Stimulated activated naive B cell treated with anti-CD40 and anti-IgM and Interleukin-4, amounts not matched to agents 10 μg/mL and 1 μg/mL and 100 μg/mL, for 72 hours (primary cell): Measurements from ENCODE around the gene UBXN11.
"Not testable (repeated sequence)": the region's sequence is repeated elsewhere in the genome, so short reads cannot be mapped to it uniquely, and the experiment has no call there.

ENCODE experiments used
- ATAC-seq, 2 donors: fragments of 150-1000 bp; cut with Tn5 transposase; replicated peaks; 2 replicates each; pipeline ENCODE4 v1.10.0; 2021; ENCODE audit warnings: moderate library complexity in 1 of 2
- DNase-seq: peaks from one replicate; pipeline ENCODE4 v3.0.0; 2021
- H3K27ac Mint-ChIP-seq: one replicate; pipeline ENCODE4 v1.8.0; 2022; ENCODE audit warnings: mild to moderate bottlenecking, mixed read lengths
- H3K27me3 Mint-ChIP-seq, 2 donors: one replicate each; pipeline ENCODE4 v1.8.0; 2022; ENCODE audit warnings: mixed read lengths in 2 of 2
- H3K36me3 Mint-ChIP-seq, 2 donors: one replicate each; pipeline ENCODE4 v1.8.0; 2022; ENCODE audit warnings: mixed read lengths in 2 of 2, mild to moderate bottlenecking in 1 of 2
- H3K4me1 Mint-ChIP-seq, 2 donors: one replicate each; pipeline ENCODE4 v1.8.0; 2022; ENCODE audit warnings: mixed read lengths in 2 of 2, mild to moderate bottlenecking in 1 of 2
- H3K4me3 Mint-ChIP-seq, 2 donors: one replicate each; pipeline ENCODE4 v1.8.0; 2022; ENCODE audit warnings: mild to moderate bottlenecking in 2 of 2, mixed read lengths in 2 of 2, moderate library complexity in 1 of 2
- H3K9me3 Mint-ChIP-seq, 2 donors: one replicate each; pipeline ENCODE4 v1.8.0; 2022; ENCODE audit warnings: mixed read lengths in 2 of 2, mild to moderate bottlenecking in 1 of 2

Gene UBXN11

DNA sequence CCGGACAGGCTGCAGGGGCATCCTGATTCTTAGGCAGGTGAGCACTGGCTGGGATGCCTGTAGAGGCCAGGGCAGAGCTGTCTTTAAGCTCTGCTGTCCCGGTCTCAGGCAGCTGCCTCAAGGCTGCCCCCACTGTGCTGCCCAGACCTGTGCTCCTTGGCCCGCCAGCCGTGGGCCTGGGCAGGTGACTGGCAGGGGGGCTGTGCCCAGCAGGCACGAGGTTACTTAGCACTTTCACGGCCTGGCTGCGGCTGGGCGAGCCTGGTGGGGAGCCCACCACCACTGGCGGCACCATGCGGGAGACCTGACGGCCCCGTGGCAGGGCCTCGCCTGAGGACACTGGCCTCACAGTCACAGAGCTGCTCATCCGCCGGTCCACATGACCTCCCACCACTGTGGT lies 39.3 kb upstream of the UBXN11 start:
- Mint-ChIP-seq H3K27ac (no peak overlapping the region), H3K36me3 (no peaks in the 10 kb centered on the region), H3K4me3 (no peak overlapping the region), H3K4me1 (peaks cover 1 to 6% of the 10 kb centered on the region in 2 donors), H3K27me3 (peaks cover 11 to 19% of the 10 kb centered on the region in 2 donors), H3K9me3 (no peaks in the 10 kb centered on the region)
- ATAC-seq (no peak), DNase-seq (no peak)

DNA sequence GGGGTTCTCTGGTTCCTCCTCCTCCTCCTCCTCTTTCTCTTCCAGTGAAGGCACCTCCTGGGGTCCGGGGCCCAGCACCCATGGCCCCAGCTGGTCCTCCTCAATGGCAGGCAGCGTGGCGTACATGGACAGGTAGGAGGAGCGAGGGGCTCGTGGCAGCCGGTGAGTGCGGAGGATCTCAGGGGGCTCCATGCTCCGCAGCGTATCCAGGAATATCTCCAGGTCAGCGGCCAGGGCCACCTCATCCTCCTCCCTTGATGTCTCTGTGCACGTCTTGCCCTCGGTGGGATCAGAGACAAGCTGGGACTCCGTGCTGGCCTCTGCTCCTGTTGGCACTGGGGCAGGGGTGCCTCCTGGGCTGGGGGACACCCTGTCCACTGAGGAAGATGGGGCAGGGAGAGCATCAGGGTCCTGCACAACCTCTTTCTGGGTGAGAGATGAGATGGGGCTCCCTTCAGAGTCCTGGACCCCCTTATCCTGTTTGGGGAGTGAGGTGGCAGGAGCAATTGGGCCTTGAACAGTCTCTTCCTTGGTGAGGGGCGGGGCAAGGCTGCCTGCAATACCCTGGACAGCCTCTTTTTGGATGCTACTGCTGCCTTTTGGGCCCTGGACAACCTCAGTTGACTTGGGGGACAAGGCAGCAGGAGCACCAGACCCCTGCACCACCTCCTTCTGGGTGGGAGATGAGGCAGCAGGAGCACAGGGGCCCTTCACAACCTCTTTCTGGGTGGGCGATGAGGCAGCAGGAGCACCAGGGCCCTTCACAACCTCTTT lies 37.9 kb upstream of the UBXN11 start:
- H3K9me3 Mint-ChIP-seq = no peaks in the 10 kb centered on the region
- peaks cover 11 to 19% of the 10 kb centered on the region in 2 donors for H3K27me3 Mint-ChIP-seq
- no peak overlapping the region for H3K4me3 Mint-ChIP-seq
- peaks cover 1 to 6% of the 10 kb centered on the region in 2 donors for H3K4me1 Mint-ChIP-seq
- H3K36me3 Mint-ChIP-seq = no peaks in the 10 kb centered on the region
- no peak for ATAC-seq
- no peak overlapping the region for H3K27ac Mint-ChIP-seq
- no peak for DNase-seq

DNA sequence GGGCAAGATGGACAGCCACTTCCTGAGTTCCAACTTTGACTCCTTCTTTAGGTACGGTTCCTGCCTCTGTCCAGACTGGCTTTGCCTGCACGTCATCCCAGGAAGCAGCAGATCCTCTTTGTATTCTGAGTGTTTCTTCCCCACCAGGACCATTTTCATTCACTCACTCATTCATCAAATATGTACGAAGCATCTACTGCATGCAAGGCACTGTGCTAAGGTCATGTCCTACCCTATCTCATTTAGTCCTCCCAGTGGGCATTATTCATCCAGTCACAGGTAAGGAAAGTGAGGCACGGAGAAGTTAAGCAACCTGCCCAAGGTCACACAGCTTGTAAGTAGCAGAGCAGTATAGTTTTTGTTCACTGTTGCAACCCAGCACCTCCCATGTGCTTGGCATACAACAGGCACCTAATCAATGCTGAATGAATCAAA lies 33.6 kb upstream of the UBXN11 start:
- Mint-ChIP-seq H3K27ac (no peak overlapping the region), H3K36me3 (no peaks in the 10 kb centered on the region), H3K27me3 (peaks cover 11 to 15% of the 10 kb centered on the region in 2 donors), H3K4me1 (peaks cover 6 to 11% of the 10 kb centered on the region in 2 donors), H3K9me3 (no peaks in the 10 kb centered on the region), H3K4me3 (no peak overlapping the region)
- no peak for DNase-seq
- ATAC-seq = no peak

DNA sequence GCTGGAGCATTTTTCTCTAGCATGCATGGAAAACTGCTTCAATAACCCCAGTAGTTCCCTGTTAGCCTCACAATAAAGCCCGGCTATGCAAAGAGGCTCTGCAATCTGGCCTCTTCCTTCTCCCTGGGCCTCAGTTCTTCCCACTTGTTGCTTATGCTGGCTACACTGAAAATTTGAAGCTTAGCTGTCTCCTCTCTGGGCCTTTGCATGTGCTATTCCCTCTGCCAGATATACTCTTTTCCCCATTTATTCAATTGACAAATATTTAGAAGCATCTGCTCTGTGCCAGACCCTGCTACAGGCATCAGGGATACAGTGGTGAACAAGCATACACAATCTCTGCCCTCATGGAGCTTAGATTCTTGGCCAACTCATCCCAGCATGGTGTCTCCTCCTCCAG lies 32.2 kb upstream of the UBXN11 start:
- Mint-ChIP-seq H3K4me1 (peaks cover 6 to 11% of the 10 kb centered on the region in 2 donors), H3K9me3 (no peaks in the 10 kb centered on the region), H3K27me3 (peaks cover 5 to 11% of the 10 kb centered on the region in 2 donors), H3K4me3 (no peak overlapping the region), H3K27ac (no peak overlapping the region), H3K36me3 (no peaks in the 10 kb centered on the region)
- ATAC-seq (no peak), DNase-seq (no peak)

DNA sequence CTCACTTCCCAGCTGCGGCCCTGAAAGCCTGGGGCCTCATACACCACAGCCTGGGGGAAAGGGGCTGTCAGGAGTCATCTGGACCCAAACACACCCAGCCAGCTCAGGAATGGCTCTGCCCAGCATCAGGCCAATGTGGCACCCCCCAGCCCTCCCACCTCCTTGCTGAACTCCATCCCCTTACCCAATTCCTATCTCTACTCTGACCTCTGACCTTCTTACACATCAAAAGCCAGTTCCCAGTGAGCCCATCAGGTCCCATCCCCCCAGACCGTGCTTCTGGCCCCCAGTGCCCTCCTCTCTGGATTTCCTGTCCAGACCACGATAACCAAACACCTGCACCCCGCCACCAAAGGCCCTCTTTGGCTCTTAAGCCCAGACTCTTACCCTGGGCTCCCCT lies 31.2 kb upstream of the UBXN11 start:
- peaks cover 6 to 11% of the 10 kb centered on the region in 2 donors for H3K4me1 Mint-ChIP-seq
- DNase-seq (no peak), ATAC-seq (no peak)
- peak overlapping the region; percentile 51 for H3K27ac Mint-ChIP-seq
- H3K36me3 Mint-ChIP-seq = no peaks in the 10 kb centered on the region
- H3K4me3 Mint-ChIP-seq = no peak overlapping the region
- H3K27me3 Mint-ChIP-seq = peaks cover 0 to 5% of the 10 kb centered on the region in 2 donors
- H3K9me3 Mint-ChIP-seq = no peaks in the 10 kb centered on the region

DNA sequence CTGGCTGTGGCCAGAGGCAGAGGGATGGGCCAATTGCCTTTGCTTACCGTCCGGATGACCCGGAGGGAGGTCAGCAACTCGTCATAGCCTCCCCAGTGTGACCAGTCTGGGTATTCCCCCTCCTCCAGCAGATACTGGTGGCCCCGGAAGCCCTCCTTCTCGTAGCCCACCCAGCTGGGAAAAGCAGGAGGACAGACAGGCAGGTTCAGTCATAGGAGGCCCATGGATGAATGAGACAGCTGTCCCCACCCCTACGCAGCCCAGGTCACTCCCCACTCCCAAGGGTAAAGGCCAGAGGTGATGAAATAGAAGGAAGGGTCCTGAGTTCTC lies 30.7 kb upstream of the UBXN11 start:
- H3K27ac Mint-ChIP-seq = no peak overlapping the region
- ATAC-seq (no peak), DNase-seq (no peak)
- no peaks in the 10 kb centered on the region for H3K9me3 Mint-ChIP-seq
- peak overlapping the region in 1 of 2 donors; percentile 83 for H3K4me3 Mint-ChIP-seq
- H3K36me3 Mint-ChIP-seq = no peaks in the 10 kb centered on the region
- H3K27me3 Mint-ChIP-seq = peaks cover 0 to 2% of the 10 kb centered on the region in 2 donors
- H3K4me1 Mint-ChIP-seq = peaks cover 6 to 11% of the 10 kb centered on the region in 2 donors

DNA sequence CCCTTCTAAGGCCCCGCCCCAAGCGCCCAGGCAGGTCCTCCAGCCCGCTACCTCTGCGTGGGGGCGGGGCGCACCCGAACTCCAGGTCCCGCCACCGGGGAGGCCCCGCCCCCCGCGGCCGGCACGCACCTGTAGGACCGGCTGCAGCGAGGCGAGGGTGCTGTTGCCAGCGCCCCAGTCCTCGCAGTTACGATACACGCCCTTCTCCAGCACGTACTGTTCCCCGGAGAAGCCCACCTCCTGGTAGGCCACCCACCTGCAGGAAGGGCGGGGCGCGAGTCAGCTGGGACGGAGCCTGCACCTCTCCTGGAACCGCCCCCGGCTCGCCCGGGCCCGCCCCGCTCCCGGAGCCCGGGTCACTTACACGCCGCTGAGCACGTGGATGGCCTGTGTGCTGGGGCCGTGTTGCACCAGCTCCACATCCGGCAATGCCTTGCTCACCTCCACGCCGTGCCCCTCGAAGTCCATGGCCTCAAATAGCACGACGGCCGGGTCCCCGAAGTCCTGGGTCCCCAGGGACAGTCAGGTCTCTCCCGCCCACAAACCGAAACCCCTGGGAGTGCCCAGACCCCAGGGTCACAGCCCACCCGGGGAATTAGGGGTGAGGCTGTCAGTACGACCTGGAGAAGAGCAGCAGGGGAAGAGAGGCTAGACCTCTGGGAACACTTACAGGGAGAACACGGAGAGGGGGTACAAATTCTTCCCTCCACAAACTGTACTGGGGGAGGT lies 30.2 kb upstream of the UBXN11 start:
- H3K4me1 Mint-ChIP-seq = peaks cover 6 to 11% of the 10 kb centered on the region in 2 donors
- H3K9me3 Mint-ChIP-seq = no peaks in the 10 kb centered on the region
- no peaks in the 10 kb centered on the region for H3K27me3 Mint-ChIP-seq
- no peak overlapping the region for H3K27ac Mint-ChIP-seq
- peak; percentile 68 for DNase-seq
- no peaks in the 10 kb centered on the region for H3K36me3 Mint-ChIP-seq
- peak; percentile 93 to 94 for ATAC-seq
- H3K4me3 Mint-ChIP-seq = peak overlapping the region; percentile 83 to 91

DNA sequence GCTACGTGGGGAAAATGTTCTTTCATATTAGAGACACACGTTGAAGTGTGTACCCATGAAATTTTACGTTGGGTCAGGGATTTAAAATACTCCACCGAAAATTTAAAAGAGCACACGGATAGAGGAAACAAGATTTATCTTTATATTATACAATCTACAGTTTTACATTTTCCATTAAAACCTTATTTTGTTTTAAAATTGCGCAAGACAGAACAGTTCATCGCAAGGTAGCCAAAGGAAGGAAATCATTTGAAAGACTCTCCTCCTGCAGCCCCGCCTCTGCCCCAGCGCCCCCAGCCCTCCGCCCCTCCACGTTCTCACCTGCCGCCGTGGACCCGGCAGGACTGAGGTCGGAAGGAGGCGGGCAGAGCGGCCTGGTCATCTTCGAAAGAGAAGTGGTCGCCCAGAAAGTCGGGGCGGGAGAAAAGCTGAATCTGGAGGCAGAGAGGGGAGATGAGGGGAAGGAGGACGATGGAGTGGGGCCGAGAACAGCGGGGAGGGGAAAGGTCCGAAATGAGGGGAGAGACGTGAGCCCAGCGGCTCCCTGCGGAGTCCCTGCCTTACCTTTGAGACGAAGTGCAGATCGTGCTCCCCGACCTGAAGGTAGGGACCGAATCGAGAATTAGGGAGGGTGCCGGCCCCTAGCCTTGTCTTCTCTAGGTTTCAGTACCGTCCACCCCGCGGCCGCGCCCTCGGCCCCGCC lies 29.5 kb upstream of the UBXN11 start:
- H3K27ac Mint-ChIP-seq = peak overlapping the region; percentile 80

DNA sequence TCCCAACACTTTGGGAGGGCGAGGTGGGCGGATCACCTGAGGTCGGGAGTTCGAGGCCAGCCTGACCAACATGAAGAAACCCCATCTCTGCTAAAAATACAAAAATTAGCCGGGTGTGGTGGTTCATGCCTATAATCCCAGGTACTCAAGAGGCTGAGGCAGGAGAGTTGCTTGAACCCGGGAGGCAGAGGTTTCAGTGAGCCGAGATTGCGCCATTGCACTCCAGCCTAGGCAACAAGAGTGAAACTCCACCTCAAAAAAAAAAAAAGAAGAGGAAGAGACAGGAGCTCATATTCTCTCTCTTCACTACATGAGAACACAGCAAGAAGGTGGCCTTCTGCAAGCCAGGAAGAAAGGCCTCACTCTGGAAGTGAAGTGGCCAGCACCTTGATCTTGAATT lies 26.9 kb upstream of the UBXN11 start:
- peaks cover 4 to 11% of the 10 kb centered on the region in 2 donors for H3K4me1 Mint-ChIP-seq
- DNase-seq = not testable (repeated sequence)

More for the DNA sequence above, 29.5 kb upstream of the UBXN11 start:
- Mint-ChIP-seq H3K36me3 (no peaks in the 10 kb centered on the region), H3K4me3 (peak overlapping the region; percentile 83 to 91), H3K4me1 (peaks cover 6 to 11% of the 10 kb centered on the region in 2 donors), H3K9me3 (no peaks in the 10 kb centered on the region), H3K27me3 (no peaks in the 10 kb centered on the region)
- DNase-seq (no peak), ATAC-seq (peak; percentile 2 to 3)

DNA sequence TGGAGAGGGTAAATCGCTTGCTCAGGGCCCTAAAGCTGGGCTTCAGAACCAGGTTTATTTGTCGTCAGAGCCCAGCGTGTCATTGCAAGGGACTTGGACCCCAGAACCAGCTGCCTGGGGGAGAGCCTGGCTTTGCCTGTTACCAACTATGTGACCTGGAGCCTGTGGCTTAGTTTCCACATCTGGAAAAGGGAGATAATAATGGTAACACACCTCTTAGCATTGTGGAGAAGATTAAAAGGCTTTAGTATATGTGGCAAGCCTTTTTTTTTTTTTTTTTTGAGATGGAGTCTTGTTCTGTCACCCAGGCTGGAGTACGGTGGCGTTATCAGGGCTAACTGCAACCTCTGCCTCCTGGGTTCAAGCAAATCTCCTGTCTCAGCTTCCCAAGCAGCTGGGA lies 23.8 kb upstream of the UBXN11 start:
- no peaks in the 10 kb centered on the region for H3K9me3 Mint-ChIP-seq
- no peaks in the 10 kb centered on the region for H3K27me3 Mint-ChIP-seq
- no peaks in the 10 kb centered on the region for H3K36me3 Mint-ChIP-seq
- no peak overlapping the region for H3K4me3 Mint-ChIP-seq
- ATAC-seq = no peak
- no peak overlapping the region for H3K27ac Mint-ChIP-seq
- no peak for DNase-seq
- no peaks in the 10 kb centered on the region for H3K4me1 Mint-ChIP-seq

More for the DNA sequence above, 26.9 kb upstream of the UBXN11 start:
- H3K4me3 Mint-ChIP-seq, H3K27me3 Mint-ChIP-seq, H3K27ac Mint-ChIP-seq, ATAC-seq, H3K36me3 Mint-ChIP-seq, H3K9me3 Mint-ChIP-seq: not testable (repeated sequence)

DNA sequence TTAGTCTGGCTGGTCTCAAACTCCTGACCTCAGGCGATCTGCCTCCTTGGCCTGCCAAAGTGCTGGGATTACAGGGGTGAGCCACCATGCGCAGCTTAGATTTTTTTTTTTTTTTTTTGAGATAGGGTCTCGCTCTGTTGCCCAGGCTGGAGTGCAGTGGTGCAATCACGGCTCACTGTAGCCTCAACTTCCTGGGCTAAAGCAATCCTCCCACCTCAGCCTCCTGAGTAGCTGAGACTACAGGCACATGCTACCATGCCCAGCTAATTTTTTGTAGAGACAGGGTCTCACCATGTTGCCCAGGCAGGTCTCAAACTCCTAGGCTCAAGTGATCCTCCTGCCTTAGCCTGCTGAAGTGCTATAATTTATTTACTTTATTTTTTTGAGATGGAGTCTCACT lies 22.9 kb upstream of the UBXN11 start:
- not testable (repeated sequence) for DNase-seq, H3K27me3 Mint-ChIP-seq, H3K4me1 Mint-ChIP-seq, H3K9me3 Mint-ChIP-seq, ATAC-seq, H3K36me3 Mint-ChIP-seq, H3K27ac Mint-ChIP-seq, H3K4me3 Mint-ChIP-seq

DNA sequence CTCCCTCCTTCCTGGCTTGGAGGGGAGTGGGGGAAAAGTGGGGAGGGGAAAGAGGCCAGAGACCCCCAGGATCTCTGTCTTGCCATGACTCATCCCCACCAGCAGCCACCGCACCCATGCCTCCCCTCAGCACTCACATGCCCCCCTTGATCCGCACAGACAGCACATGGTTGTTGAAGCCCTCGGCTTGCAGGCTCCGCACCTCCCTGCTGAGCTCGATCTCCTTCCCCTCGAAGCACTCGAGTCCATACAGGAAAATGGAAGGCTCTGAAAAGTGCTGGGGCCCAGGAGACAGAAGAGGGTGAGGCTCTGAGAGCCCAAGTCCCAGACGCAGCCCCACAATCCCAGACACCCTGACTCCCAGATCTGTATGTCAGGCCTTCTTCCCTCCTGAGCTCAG lies 22.2 kb upstream of the UBXN11 start:
- no peak for ATAC-seq
- Mint-ChIP-seq H3K36me3 (peaks cover 2 to 8% of the 10 kb centered on the region in 2 donors), H3K4me3 (no peak overlapping the region), H3K27me3 (no peaks in the 10 kb centered on the region), H3K4me1 (peaks cover 2 to 8% of the 10 kb centered on the region in 2 donors), H3K9me3 (no peaks in the 10 kb centered on the region), H3K27ac (no peak overlapping the region)
- no peak for DNase-seq

DNA sequence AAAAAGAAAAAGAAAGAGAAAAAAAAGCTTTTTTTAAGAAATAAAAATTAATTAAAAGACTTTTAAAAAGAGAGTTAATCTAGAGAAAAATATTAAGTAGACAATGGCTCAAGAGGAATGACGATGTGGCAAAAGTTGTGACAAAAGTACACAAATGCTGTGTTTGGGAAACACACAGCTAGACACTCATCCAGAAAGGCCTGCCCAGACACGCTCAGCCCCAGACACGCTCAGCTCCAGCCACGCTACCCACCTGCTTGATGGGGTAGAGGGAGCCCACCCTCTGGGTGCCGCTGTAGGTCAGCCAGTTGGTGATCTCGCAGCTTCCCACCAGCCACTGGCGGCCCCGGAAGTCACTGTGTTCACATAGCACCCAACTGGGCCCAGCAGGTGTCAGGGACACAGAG lies 21.5 kb upstream of the UBXN11 start:
- H3K36me3 Mint-ChIP-seq = peaks cover 7 to 14% of the 10 kb centered on the region in 2 donors
- H3K27me3 Mint-ChIP-seq = no peaks in the 10 kb centered on the region
- H3K27ac Mint-ChIP-seq = no peak overlapping the region

DNA sequence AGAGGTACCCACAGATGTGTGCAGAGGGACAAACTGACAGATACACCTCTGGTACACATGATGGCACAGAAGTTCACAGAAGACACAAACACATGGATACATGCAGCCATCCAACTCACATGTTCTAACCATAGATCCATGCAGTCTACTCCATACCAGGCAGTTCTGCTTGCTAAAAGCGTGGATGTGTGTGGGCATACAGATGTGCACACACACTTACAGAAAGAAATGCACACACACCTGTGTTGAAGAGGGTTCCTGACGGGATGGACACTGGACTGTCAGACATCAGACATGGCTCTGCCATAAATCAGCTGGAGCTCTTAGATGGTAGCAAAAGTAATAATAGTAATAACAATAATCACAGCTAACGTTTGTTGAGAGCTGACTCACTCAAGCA lies 18.1 kb upstream of the UBXN11 start:
- no peak for ATAC-seq
- Mint-ChIP-seq H3K4me1 (peaks cover 25 to 47% of the 10 kb centered on the region in 2 donors), H3K36me3 (peaks cover 33 to 39% of the 10 kb centered on the region in 2 donors), H3K27me3 (no peaks in the 10 kb centered on the region), H3K9me3 (peaks cover 0 to 1% of the 10 kb centered on the region in 2 donors), H3K27ac (peak overlapping the region; percentile 32), H3K4me3 (no peak overlapping the region)
- no peak for DNase-seq

More for the DNA sequence above, 21.5 kb upstream of the UBXN11 start:
- DNase-seq = no peak
- no peaks in the 10 kb centered on the region for H3K9me3 Mint-ChIP-seq
- H3K4me1 Mint-ChIP-seq = peaks cover 4 to 15% of the 10 kb centered on the region in 2 donors
- ATAC-seq = no peak
- H3K4me3 Mint-ChIP-seq = no peak overlapping the region
